ENCODE data around the gene P2RX7. TPM values are rescaled to one million over a fixed set of nuclear protein-coding genes. Genes with fewer than 3 reads are reported as not detected.

The P2RX7 gene
- total and polyA plus RNA-seq, 9 of the 15 experiments (the other 6 are each of a cell fraction or from before 2014, with no cell fraction given), result 0.04 to 0.65 (median 0.30) TPM

DNA sequence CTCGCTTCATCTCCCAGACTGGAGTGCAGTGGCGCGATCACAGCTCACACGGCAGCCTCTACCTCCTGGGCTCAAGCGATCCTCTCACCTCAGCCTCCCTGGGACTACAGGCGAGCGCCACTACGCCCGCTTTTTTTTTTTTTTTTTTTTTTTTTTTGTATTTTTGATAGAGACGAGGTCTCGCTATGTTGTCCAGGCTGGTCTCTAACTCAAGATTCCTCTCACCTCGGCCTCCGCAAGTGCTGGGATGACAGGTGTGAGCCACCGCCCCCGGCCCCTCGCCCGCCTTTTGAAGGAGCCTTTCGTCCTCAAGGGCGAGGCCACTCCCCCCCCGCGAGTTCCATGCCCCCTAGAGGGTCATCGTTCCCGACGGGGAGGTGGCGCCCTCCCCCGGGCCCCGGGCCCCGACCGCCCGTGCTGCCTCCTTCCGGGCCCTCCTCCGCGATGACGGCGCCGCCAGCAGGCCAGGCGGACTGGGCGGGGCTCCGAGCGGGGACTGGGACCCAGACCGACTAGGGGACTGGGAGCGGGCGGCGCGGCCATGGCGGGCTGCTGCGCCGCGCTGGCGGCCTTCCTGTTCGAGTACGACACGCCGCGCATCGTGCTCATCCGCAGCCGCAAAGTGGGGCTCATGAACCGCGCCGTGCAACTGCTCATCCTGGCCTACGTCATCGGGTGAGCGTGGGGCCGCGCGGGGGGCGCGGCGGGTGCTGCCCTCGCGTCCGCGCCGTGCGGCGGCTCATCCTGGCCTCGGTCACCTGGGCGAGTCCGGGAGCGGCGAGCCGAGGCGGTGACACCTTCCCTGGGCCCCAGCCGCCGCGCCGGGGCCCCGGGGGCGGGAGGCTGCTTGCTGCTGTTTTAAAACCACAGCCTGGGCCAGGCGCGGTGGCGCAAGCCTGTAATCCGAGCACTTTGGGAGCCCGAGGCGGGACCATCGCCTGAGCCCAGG, 77.2 kb downstream of the P2RX7 start, which contains the start of gene P2RX4 (continued):
- TF ChIP-seq, protein P1, sequence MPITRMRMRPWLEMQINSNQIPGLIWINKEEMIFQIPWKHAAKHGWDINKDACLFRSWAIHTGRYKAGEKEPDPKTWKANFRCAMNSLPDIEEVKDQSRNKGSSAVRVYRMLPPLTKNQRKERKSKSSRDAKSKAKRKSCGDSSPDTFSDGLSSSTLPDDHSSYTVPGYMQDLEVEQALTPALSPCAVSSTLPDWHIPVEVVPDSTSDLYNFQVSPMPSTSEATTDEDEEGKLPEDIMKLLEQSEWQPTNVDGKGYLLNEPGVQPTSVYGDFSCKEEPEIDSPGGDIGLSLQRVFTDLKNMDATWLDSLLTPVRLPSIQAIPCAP (CRISPR knock-in tag; IDR thresholded peaks at IDR 0.05; ENCODE audit: borderline replicate concordance), result no peak
- TF ChIP-seq ZNF644 (tag; IDR thresholded peaks at IDR 0.05; ENCODE audit: low read depth) (no peak), ZNF12 (CRISPR knock-in tag; IDR thresholded peaks at IDR 0.05) (peak; percentile 66; the same call in 1 of the 2 replicates), MEF2A (IDR thresholded peaks at IDR 0.05; ENCODE audit: control insufficient read depth, low read depth, low read length) (no peak), FOXM1 (IDR thresholded peaks at IDR 0.05; ENCODE audit: low read depth) (no peak), FOXM1 (CRISPR knock-in tag; IDR thresholded peaks at IDR 0.05; ENCODE audit: low read depth) (peak; percentile 80), ARID3B (CRISPR knock-in tag; IDR thresholded peaks at IDR 0.05; ENCODE audit: borderline replicate concordance) (0 out of 2 replicates have a peak, but pooled peaks have one; percentile 7), HNRNPLL (IDR thresholded peaks at IDR 0.05; ENCODE audit: low read depth, low read length, poor library complexity, severe bottlenecking) (no peak), ZBTB11 (CRISPR knock-in tag; IDR thresholded peaks at IDR 0.05) (peak in 1 of 3 experiments; percentile 62; a peak in 2 of 6 replicates), XRCC4 (IDR thresholded peaks at IDR 0.05; ENCODE audit: extremely low read depth, insufficient read depth, insufficient read length) (no peak), POLR3G (IDR thresholded peaks at IDR 0.05; ENCODE audit: extremely low read depth, insufficient read length, insufficient replicate concordance) (no peak), PRMT5 (CRISPR knock-in tag; IDR thresholded peaks at IDR 0.05) (0 out of 2 replicates have a peak, but pooled peaks have one; percentile 8), EZH2 (IDR thresholded peaks at IDR 0.05; ENCODE audit: borderline replicate concordance, low read depth, low read length) (no peak), SMC3 (conservative IDR thresholded peaks at IDR 0.05; ENCODE audit: insufficient read depth, low read depth, low read length) (0 out of 2 replicates have a peak, but pooled peaks have one; percentile 4)
- TF ChIP-seq, protein P2, sequence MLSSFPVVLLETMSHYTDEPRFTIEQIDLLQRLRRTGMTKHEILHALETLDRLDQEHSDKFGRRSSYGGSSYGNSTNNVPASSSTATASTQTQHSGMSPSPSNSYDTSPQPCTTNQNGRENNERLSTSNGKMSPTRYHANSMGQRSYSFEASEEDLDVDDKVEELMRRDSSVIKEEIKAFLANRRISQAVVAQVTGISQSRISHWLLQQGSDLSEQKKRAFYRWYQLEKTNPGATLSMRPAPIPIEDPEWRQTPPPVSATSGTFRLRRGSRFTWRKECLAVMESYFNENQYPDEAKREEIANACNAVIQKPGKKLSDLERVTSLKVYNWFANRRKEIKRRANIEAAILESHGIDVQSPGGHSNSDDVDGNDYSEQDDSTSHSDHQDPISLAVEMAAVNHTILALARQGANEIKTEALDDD (IDR thresholded peaks at IDR 0.05), result no peak
- TF ChIP-seq, protein P3, sequence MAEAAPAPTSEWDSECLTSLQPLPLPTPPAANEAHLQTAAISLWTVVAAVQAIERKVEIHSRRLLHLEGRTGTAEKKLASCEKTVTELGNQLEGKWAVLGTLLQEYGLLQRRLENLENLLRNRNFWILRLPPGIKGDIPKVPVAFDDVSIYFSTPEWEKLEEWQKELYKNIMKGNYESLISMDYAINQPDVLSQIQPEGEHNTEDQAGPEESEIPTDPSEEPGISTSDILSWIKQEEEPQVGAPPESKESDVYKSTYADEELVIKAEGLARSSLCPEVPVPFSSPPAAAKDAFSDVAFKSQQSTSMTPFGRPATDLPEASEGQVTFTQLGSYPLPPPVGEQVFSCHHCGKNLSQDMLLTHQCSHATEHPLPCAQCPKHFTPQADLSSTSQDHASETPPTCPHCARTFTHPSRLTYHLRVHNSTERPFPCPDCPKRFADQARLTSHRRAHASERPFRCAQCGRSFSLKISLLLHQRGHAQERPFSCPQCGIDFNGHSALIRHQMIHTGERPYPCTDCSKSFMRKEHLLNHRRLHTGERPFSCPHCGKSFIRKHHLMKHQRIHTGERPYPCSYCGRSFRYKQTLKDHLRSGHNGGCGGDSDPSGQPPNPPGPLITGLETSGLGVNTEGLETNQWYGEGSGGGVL (CRISPR knock-in tag; IDR thresholded peaks at IDR 0.05), result no peak
